Measurements from ENCODE around the gene POPDC3. TPM values are rescaled to one million over a fixed set of nuclear protein-coding genes. Genes with fewer than 3 reads are reported as not detected.
"Not testable (repeated sequence)": the region's sequence is repeated elsewhere in the genome, so short reads cannot be mapped to it uniquely, and the experiment has no call there.

The POPDC3 gene
- polyA plus RNA-seq, 1 donor from 2014 or later = not detected

- H3K36me3 ChIP-seq (ENCODE audit: insufficient read depth, low read length) = no peaks in the 10 kb centered on the region
- no peak overlapping the region for H3K9ac ChIP-seq (ENCODE audit: low read length)
- H3K4me2 ChIP-seq (ENCODE audit: low read length) = no peak overlapping the region
Observed at GRCh38 chr6:105226598-105227294, 46.9 kb upstream of the POPDC3 start.

DNA sequence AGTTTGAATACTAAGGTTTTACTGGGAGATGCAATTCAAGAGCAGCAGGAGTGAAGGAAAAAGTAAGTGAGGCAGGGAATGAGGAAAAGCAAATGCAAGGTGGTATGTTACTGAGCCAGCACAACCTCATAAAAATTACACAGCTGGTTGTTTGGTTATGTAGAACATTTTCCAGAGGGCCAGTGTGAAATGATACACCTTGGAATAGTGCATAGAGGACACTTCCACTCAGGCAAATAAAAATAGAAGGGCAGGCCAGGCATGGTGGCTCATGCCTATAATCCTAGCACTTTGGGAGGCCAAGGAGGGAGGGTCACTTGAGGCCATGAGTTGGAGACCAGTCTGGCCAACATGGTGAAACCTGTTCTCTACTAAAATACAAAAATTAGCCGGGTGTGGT is 43.4 kb upstream of the POPDC3 start:
- Histone ChIP-seq H3K27me3 (ENCODE audit: insufficient read depth, low read depth, low read length) (no peaks in the 10 kb centered on the region), H4K20me1 (ENCODE audit: insufficient read depth) (no peaks in the 10 kb centered on the region), H3K27ac (ENCODE audit: low read length) (no peak overlapping the region), H2AFZ (ENCODE audit: low read depth, low read length) (no peak overlapping the region), H3K9me3 (ENCODE audit: low read length) (no peaks in the 10 kb centered on the region), H3K9me2 (ENCODE audit: insufficient read depth, low read length) (no peaks in the 10 kb centered on the region), H3K9ac (ENCODE audit: low read length) (no peak overlapping the region), H3F3A (ENCODE audit: insufficient read depth, low read length, poor library complexity, severe bottlenecking) (no peaks in the 10 kb centered on the region), H3K79me2 (replicated peaks; ENCODE audit: insufficient read depth, low read length) (no peaks in the 10 kb centered on the region), H3K4me2 (ENCODE audit: low read length) (no peak overlapping the region), H3K4me3 (ENCODE audit: low read length) (no peak overlapping the region), H3K36me3 (ENCODE audit: insufficient read depth, low read length) (no peaks in the 10 kb centered on the region)
- TF ChIP-seq EP300 (conservative IDR thresholded peaks at IDR 0.05; ENCODE audit: poor library complexity, severe bottlenecking) = no peak
- TF ChIP-seq RAD21 (conservative IDR thresholded peaks at IDR 0.05) = no peak

More at GRCh38 chr6:105226598-105227294, 46.9 kb upstream of the POPDC3 start:
- Histone ChIP-seq H3K79me2 (replicated peaks; ENCODE audit: insufficient read depth, low read length) (no peaks in the 10 kb centered on the region), H3K27ac (ENCODE audit: low read length) (no peak overlapping the region), H3K9me2 (ENCODE audit: insufficient read depth, low read length) (no peaks in the 10 kb centered on the region), H2AFZ (ENCODE audit: low read depth, low read length) (no peak overlapping the region), H4K20me1 (ENCODE audit: insufficient read depth) (no peaks in the 10 kb centered on the region), H3F3A (ENCODE audit: insufficient read depth, low read length, poor library complexity, severe bottlenecking) (no peaks in the 10 kb centered on the region), H3K27me3 (ENCODE audit: insufficient read depth, low read depth, low read length) (no peaks in the 10 kb centered on the region), H3K9me3 (ENCODE audit: low read length) (no peaks in the 10 kb centered on the region), H3K4me3 (ENCODE audit: low read length) (no peak overlapping the region)
- TF ChIP-seq CTCF (IDR thresholded peaks at IDR 0.05; ENCODE audit: poor library complexity, severe bottlenecking) (no peak), EZH2 (IDR thresholded peaks at IDR 0.05; ENCODE audit: borderline replicate concordance, insufficient read depth, low read length, poor library complexity, severe bottlenecking) (no peak), TAF1 (IDR thresholded peaks at IDR 0.05; ENCODE audit: low read depth) (no peak), MXI1 (conservative IDR thresholded peaks at IDR 0.05; ENCODE audit: poor library complexity, severe bottlenecking) (no peak), RAD21 (conservative IDR thresholded peaks at IDR 0.05) (no peak), SMC3 (conservative IDR thresholded peaks at IDR 0.05; ENCODE audit: poor library complexity) (no peak), EP300 (conservative IDR thresholded peaks at IDR 0.05; ENCODE audit: poor library complexity, severe bottlenecking) (no peak), POLR2AphosphoS5 (IDR thresholded peaks at IDR 0.05) (no peak)
- TF ChIP-seq, protein P1, sequence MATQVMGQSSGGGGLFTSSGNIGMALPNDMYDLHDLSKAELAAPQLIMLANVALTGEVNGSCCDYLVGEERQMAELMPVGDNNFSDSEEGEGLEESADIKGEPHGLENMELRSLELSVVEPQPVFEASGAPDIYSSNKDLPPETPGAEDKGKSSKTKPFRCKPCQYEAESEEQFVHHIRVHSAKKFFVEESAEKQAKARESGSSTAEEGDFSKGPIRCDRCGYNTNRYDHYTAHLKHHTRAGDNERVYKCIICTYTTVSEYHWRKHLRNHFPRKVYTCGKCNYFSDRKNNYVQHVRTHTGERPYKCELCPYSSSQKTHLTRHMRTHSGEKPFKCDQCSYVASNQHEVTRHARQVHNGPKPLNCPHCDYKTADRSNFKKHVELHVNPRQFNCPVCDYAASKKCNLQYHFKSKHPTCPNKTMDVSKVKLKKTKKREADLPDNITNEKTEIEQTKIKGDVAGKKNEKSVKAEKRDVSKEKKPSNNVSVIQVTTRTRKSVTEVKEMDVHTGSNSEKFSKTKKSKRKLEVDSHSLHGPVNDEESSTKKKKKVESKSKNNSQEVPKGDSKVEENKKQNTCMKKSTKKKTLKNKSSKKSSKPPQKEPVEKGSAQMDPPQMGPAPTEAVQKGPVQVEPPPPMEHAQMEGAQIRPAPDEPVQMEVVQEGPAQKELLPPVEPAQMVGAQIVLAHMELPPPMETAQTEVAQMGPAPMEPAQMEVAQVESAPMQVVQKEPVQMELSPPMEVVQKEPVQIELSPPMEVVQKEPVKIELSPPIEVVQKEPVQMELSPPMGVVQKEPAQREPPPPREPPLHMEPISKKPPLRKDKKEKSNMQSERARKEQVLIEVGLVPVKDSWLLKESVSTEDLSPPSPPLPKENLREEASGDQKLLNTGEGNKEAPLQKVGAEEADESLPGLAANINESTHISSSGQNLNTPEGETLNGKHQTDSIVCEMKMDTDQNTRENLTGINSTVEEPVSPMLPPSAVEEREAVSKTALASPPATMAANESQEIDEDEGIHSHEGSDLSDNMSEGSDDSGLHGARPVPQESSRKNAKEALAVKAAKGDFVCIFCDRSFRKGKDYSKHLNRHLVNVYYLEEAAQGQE (IDR thresholded peaks at IDR 0.05; ENCODE audit: borderline replicate concordance) = no peak

GRCh38 chr6:105221219-105221618 is 41.4 kb upstream of the POPDC3 start:
- not testable (repeated sequence) for H3K9me3 ChIP-seq (ENCODE audit: low read length); H3K9me2 ChIP-seq (ENCODE audit: insufficient read depth, low read length); H3K4me2 ChIP-seq (ENCODE audit: low read length); H3F3A ChIP-seq (ENCODE audit: insufficient read depth, low read length, poor library complexity, severe bottlenecking); H3K36me3 ChIP-seq (ENCODE audit: insufficient read depth, low read length); H3K79me2 ChIP-seq (replicated peaks; ENCODE audit: insufficient read depth, low read length); H3K9ac ChIP-seq (ENCODE audit: low read length); H4K20me1 ChIP-seq (ENCODE audit: insufficient read depth); H3K4me3 ChIP-seq (ENCODE audit: low read length); H2AFZ ChIP-seq (ENCODE audit: low read depth, low read length); H3K27ac ChIP-seq (ENCODE audit: low read length); H3K27me3 ChIP-seq (ENCODE audit: insufficient read depth, low read depth, low read length)
